GM18511 (cell line): Measurements from ENCODE around the gene BCAN.
"Not testable (repeated sequence)": the region's sequence is repeated elsewhere in the genome, so short reads cannot be mapped to it uniquely, and the experiment has no call there.

Experiments
- ATAC-seq: cut with Tn5 transposase; IDR thresholded peaks from one replicate; pipeline ENCODE4 v1.9.1; 2021; ENCODE audit warnings: mild to moderate bottlenecking, moderate library complexity; ENCODE audit not compliant: unreplicated experiment

The BCAN gene, protein sequence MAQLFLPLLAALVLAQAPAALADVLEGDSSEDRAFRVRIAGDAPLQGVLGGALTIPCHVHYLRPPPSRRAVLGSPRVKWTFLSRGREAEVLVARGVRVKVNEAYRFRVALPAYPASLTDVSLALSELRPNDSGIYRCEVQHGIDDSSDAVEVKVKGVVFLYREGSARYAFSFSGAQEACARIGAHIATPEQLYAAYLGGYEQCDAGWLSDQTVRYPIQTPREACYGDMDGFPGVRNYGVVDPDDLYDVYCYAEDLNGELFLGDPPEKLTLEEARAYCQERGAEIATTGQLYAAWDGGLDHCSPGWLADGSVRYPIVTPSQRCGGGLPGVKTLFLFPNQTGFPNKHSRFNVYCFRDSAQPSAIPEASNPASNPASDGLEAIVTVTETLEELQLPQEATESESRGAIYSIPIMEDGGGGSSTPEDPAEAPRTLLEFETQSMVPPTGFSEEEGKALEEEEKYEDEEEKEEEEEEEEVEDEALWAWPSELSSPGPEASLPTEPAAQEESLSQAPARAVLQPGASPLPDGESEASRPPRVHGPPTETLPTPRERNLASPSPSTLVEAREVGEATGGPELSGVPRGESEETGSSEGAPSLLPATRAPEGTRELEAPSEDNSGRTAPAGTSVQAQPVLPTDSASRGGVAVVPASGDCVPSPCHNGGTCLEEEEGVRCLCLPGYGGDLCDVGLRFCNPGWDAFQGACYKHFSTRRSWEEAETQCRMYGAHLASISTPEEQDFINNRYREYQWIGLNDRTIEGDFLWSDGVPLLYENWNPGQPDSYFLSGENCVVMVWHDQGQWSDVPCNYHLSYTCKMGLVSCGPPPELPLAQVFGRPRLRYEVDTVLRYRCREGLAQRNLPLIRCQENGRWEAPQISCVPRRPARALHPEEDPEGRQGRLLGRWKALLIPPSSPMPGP

DNA sequence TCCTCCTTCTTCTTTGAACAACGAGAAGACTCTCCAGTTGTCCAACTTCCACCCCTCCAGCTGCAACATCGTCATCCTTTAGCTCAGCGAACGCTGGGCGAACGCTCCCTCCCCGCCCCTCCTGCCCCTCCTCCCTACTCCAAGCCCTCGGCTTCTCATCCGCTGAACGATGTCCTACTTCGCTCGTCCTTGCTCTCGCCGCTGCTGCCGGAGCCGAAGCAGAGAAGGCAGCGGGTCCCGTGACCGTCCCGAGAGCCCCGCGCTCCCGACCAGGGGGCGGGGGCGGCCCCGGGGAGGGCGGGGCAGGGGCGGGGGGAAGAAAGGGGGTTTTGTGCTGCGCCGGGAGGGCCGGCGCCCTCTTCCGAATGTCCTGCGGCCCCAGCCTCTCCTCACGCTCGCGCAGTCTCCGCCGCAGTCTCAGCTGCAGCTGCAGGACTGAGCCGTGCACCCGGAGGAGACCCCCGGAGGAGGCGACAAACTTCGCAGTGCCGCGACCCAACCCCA lies at the start of gene BCAN:
TSS of gene BCAN (plus strand) at position 357 of the 504 bp plus-strand sequence. CDS start 3,938 bp downstream, outside the sequence.
- no peak for ATAC-seq

DNA sequence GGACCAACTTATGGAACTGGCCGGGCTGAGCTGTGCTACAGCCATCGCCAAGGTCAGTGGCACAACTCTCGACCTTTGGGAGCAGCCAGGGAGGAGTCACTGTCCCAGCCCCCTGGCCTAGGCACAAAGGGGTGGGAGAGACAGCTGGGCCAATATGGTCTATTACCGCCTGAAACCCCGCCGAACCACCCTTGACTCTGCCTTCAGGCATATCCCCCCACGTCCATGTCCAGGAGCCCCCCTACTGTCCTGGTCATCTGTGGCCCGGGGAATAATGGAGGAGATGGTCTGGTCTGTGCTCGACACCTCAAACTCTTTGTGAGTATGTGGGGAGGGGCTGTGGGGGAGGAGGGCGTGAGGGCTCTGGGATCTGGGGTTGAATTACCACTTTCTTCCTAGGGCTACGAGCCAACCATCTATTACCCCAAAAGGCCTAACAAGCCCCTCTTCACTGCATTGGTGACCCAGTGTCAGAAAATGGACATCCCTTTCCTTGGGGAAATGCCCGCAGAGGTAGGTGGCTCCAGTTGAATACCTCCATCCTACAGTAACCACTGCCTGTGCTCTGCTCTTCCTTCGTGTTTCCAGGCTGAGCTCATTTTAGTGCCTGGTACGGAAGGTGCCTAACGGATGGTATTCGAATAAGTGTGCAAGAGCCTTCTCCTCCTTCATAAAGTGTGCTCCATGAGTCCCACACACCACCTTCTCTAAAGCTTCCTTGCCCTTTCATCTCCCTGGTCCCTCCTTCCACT lies 49.6 kb upstream of the BCAN start:
- ATAC-seq, result no peak

DNA sequence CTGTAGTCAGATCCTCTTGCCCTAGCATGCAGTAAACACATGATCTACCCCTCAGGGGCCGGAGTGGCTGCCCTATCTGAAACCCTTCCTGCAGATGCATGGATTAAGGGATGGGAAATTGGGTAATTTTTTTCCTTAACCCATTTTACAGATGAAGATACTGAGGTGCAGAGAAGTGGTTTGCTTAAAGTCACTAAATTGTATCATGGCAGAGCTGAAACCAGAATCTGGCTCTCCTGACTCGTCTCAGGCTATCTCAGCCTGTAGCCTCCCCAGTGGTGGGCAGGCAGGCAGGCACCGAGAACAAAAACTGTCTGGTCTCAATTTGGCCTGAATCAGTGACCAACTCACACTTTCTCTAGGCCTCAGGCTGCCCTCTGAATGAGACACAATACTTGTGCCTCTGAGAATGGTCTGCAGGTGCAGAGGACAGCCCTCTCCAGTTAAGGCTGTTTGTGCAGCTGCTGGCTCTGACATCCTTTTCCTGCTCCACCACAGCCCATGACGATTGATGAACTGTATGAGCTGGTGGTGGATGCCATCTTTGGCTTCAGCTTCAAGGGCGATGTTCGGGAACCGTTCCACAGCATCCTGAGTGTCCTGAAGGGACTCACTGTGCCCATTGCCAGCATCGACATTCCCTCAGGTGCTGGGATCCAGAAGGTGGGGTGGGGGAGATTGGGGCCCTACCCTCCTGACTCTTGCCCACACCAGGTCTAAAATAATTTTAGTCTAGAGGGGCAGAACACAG lies 48.8 kb upstream of the BCAN start:
- no peak for ATAC-seq

DNA sequence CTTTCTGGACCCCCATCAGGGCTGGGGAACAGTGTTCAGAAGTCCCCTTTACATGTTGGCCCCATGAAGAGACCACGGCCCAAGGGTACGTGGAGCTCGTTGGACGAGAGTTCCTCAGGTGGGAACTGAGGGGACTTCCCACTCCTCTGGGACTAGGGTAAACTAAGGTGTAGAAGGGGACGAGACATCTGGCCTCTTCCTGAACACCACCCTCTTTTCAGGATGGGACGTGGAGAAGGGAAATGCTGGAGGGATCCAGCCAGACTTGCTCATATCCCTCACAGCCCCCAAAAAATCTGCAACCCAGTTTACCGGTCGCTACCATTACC lies 48.3 kb upstream of the BCAN start:
- ATAC-seq, result no peak

DNA sequence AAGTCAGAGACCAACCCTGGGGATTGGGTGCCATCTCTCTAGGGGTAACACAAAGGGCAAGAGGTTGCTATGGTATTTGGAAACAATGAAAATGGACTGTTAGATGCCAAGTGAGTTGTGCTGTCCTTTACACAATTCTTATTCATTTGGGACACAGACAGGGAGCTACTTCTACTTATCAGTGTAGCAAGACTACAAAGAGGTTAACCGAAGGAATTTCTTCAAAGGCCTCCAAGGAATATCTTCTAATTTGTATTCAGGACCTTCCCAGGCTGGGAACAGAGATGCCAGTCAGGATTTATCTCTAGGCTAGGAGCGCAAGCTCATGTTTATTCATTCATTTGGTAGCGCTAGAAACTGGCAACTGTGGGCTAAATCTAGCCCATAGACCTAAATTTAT lies 47.7 kb upstream of the BCAN start:
- ATAC-seq, result no peak

DNA sequence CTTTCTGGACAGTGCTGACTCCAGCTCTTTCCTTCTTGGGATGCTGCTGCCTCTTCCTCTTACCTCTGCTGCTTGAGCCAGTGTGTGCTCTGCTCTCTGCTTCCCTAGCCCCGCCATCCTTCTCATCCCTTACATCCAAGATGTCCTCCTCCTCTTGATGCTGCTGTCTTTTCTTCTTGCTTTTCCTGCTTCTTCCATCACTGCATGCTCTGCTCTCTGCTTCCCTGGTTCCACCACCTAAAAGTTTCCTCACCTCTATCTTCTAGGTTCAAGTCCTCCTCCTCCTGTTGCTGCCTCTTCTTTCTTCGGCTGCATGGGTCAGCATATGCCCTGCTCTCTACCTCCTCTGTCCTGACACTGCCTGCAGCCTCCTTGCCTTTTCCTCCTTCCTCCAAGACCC lies 46.9 kb upstream of the BCAN start:
- ATAC-seq, result no peak

DNA sequence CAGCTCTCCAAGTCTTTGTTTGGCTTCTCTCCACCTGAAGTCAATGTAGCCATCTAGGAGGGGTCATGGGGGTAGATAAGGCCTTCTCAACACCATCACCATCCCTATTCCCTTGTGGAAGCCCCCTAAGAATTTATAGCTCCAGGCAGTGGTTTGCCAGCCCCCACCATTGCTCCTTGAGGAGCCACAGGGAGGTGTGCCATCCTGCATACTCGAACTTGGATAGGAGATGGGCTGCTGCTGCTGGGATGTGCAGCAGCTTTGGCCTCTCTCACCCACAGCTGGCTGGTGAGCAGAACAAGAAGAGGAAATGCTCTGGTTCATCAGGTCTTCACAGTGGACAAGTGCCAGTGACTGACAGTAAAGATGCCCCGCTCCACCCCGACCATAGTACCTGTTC lies 45.5 kb upstream of the BCAN start:
- no peak for ATAC-seq

DNA sequence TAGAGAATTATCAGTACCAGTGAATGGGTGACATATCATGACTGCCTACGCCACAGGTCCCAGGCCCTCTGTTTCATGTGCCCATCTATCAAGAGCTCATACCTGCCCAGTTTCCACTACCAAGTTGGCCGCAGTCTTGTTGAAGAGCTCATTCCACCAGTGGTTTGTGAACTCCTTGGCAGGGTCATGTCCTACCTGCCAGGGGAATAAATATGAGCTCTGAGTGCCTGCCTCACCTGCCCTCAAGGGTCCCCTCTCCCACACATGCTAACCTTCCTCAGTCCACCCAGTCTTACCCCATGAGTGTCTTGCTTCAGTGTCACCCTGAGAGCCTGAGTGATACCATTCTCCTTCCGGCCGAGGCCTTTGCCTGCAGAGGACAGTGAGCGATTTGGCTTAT lies 43.8 kb upstream of the BCAN start:
- ATAC-seq, result no peak

DNA sequence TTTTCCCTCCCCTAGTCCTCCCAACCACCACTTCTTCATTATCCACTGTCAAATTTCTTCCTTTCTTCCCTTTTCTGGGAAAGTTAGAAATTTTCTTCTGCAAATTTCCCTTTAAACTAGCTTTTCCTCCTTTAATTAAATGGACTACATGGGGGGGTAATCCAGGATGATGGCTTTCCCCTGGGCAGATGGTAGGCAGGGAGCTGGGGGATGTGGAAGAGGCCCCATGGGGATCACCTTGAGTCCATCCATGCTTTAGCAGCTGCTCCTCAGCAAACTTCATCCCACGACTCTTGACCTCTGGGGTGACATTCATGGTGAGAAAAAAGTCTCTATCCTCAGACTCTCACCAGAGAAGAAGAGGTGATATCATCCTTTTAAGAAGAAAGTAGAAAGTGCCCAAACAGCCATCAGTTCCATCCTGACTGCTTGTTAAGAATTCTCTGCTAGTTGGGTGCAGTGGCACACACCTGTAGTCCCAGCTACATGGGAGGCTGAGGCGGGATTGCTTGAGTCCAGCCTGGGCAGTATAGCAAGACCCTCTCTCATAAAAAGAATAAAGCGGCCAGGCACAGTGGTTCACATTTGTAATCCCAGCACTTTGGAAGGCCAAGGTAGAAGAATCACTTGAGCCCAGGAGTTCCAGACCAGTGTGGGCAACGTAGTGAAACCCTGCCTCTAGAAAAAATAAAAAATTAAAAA lies 43.0 kb upstream of the BCAN start:
- ATAC-seq, result no peak

DNA sequence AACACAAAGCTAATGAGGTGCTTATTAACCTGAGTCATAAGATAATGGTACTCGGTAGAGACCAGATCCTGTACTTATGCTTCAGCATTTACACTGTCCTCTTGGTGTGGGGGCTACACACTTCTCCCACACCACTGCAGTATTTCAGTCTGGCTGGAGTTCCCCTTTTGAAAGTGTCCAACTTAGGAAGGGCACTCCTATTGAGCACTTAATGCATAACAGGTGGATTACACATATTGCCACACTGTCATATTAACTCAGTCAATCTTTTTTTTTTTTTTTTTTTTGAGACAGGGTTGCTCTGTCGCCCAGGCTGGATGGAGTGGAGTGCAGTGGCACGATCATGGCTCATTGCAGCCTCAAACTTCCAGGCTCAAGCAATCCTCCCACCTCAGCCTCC lies 42.1 kb upstream of the BCAN start:
- ATAC-seq, result peak; percentile 47

DNA sequence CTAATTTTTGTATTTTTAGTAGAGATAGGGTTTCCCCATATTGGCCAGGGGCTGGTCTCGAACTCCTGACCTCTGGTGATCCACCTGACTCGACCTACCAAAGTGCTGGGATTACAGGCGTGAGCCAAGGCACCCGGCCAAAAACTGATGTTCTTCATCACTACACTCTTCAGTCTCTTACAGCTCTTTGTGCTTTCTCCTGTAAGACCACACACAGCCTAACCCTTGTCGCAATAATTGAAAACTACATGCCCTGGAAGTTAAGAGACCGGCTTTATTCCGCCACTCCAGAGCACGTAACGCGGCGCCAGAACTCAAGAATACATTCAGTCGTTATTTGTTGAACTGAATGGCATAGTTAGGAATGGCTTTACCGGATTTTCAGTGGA lies 41.2 kb upstream of the BCAN start:
- ATAC-seq, result no peak

DNA sequence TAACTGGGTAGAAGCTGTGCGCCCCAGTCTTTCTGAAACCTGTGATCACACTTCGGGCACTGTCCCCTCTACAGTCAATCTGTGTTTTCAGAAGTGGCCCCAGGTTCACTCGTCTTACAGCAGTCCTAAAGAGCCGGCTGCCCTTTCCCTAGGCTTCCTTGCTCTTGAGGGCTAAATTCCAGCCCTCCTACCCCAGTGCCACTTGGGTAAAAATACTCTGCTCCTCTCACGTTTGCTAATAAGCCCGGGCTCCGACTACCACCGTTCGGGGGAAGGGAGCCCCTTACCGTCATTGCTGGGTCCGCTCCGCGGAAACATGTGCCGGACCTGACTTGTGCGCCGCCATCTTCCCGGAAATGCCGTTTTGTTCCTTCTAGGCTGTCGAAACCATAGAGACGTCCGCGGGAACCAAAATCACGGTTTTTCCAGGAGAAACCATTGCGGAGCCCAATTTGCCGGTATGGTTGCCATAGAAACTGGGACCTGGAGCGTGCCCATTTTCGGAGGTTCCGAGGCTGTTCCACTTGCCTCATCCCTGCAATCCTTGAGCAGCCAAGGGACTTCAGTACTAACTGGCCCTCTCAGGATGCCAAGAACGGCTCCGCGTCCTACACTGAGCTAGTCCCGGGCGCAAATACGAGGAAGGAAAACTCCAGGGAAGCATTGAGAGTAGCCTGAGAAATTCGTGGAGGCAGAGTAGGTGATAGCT lies 40.6 kb upstream of the BCAN start, which contains the start of gene GPATCH4:
TSS of gene GPATCH4 (minus strand) at position 358 of the 709 bp plus-strand sequence.
- ATAC-seq, result peak; percentile 76

DNA sequence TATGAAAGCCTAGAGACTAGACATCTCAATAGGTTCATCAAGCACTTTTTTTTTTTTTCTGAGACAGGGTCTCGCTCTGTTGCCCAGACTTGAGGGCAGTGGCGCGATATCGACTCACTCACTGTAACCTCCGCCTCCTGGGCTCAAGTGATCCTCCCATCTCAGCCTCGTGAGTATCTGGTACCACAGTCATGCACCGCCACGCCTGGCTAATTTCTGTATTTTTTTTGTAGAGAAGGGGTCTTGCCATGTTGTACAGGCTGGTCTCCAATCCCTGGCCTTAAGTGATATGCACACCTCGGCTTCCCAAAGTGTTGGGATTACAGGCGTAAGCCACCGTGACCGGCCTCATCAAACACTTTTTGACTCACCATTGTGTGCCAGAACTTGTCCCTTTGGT lies 40.0 kb upstream of the BCAN start:
- ATAC-seq, result peak; percentile 27

DNA sequence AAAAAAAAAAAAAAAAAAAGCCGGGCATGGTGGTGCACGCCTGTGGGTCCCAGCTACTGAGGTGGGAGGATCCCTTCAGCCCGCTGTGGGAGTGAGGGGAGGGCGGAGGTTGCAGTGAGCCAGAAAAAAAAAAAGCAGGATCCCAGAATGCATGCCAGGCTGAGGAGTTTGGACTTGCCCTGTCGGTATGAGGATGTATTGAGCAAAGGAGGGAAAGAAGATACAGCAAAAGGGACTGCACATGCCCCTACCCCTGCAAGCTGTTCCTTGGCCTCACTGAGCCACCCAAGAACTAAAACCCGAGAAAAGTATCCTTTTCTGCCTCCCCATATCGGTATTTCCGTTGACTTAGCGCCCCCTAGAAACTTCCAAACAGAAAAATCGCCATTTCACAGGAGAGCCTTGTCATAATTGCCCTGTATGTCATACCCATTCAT lies 39.3 kb upstream of the BCAN start:
- no peak for ATAC-seq

DNA sequence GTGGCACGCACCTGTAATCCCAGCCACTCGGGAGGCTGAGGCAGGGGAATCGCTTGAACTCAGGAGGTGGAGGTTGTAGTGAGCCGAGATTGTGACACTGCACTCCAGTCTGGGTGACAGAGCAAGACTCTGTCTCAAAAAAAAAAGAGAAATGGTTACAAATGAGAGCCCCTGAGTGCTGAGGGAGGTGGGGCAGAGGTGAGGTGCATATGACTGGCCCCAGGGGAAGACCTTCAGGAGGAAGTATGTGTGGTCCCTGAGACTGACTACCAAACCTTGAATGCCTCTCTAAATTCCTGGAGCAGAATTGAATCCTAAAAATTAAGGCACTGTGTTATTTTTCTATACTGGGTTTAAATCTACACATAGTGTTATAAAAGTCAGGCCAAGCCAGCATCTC lies 34.6 kb upstream of the BCAN start:
- ATAC-seq, result not testable (repeated sequence)

DNA sequence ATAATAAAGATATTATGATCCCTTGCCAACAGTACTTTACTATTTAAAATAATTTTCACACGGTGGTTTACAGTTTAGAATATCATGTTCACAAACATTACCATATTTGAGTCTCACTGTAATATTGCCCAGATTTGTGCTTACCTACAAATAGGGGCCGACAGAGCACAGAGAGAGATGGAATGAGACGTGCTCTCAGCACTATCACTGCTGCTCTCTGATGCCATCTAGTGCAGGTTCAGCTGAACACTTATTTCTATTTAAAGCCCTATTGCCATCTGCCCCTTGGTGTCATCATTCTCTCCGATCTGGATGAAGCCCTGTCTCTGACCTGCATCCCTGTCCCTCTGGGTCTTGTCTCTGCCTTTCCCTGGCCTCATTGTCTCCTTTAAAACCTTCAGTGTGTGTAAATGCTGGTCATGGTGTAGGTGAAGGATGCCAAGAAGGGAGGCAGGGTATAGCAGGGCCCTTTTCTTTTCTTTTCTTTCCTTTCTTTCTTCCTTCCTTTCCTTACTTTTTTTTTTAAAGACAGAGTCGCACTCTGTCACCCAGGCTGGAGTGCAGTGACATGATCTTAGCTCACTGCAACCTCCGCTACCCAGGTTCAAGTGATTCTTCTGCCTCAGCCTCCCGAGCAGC lies 33.8 kb upstream of the BCAN start:
- ATAC-seq, result no peak

DNA sequence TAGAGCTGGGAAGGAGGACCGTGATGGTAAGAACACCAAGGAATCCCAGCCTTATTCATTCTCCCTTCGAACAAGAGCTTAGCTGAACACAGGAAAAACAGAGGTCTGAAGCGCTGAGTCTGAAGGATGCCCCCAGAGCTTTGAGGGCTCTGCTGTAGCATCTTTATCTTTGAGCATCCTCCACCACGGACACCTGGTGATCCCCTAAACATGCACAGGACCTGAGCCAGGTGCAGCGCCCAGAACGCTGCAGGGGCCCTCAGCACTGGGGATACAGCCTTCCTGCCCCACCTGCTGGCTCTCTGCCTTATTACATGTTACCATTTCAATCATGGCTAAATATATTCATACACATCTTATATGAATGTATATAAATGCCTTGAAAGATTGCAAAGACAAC lies 32.9 kb upstream of the BCAN start:
- ATAC-seq, result no peak

DNA sequence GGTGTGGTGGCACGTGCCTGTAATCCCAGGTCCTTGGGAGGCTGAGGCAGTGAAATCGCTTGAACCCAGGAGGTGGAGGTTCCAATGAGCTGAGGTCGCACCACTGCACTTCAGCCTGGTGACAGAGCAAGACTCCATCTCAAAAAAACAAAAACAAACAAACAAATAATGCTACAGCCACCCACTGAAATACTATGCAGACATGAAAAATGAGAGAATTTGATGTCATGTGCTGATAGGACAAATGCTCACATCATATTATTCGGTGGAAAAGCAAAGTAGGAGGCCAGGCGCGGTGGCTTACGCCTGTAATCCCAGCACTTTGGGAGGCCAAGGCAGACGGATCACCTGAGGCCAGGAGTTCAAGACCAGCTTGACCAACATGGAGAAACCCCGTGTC lies 31.8 kb upstream of the BCAN start:
- ATAC-seq, result not testable (repeated sequence)

DNA sequence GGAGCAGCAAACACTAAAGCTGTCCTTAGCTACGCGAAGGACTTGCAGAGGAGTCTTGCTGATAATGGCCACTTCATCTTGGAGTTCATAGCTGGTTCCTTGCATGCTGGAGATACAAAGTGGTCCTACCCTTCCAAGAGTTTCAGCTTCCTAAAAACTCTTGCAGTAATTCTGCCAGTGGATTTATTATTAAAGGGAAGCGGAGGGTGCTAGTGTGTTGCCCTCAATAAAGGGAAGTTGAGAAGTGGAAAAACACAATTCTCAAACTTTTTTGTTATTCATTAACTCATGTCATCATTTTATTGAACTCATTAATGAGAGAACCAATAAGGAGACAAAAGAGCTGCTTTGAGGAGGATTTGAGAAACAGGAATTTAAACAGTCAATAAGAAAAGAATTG lies 29.3 kb upstream of the BCAN start:
- ATAC-seq, result no peak
